ENCODE measurements around the gene MAN1A1. TPM values are rescaled to one million over a fixed set of nuclear protein-coding genes. Genes with fewer than 3 reads are reported as not detected.
"Not testable (repeated sequence)": the region's sequence is repeated elsewhere in the genome, so short reads cannot be mapped to it uniquely, and the experiment has no call there.

Gene MAN1A1
- total RNA-seq, 1 donor from 2014 or later: 17.7 TPM

DNA sequence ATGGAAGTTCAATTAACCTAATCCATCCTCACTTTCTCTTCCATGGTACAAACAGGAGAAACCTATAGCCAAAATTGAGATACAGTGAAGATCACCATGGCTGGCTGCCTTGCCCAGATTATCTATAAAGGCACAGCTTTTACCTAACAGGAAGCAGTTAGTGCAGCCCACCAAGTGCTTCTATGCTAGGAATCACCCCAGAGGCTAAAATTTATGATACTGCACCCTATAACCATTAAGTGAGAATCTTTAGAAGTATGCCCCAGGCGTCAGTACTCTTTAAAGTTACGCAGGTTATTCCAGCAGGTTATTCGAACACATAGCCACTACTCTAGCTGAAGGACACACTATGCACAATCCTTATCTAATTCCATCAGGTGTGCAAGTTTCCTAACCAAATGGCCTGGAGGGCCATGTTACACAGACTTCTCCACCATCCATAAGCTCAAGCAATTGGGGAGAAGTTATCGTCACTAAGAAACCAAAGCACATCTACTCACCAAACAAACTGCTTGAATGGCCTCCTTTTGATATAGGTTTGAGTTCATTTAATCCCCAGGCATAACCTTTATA, 43.1 kb downstream of the MAN1A1 start:
- no peak for DNase-seq (ENCODE audit: low read depth)

DNA sequence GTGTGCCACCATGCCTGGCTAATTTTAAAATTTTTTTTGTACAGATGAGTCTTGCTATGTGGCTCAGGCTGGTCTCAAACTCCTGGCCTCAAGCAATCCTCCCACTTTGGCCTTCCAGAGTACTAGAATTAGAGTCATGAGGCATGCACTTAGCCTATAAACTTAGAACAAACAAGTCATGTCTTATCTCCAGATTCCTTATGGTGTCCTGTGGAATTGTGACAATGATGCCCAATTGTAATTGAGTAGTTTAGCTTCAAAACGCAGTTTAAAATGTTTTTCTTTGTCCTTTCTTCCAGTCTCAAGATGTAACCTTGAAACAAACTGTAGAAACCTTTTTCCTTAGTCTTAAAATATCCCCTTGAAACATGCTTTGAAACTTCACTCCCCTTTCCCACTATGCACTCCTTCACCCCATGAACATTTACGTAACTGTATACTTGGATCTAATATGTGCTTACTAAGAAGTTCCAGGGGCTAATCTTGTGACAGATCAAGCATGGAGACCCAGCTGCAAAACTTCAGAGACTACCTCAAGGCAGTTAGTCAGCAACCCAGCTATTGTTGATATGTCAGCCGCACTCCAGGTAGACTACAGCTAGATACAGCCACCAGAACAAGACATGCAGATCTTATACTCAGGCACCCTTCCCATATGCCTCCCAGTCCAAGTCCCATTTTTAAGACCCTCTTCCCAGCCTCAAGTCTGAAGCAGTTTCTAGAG, 46.2 kb downstream of the MAN1A1 start:
- no peak for DNase-seq (ENCODE audit: low read depth)

DNA sequence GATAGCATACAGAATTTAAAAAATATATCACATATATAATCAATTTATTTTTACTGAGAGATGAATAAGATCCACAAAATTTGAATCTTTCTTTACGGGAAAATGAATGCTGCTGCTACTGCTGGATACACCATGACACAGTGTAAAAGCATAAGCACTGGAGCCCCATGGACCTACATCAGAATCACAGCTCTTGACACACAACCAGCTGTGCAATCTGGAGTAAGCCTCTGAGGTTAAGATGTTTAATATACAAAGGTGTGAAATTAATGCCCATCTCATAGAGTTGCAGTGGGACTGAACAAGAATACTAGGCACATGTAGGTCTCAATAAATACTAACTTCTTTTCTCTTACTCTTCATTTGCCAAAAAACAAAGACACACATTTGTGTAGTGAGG, 48.1 kb downstream of the MAN1A1 start:
- no peak for DNase-seq (ENCODE audit: low read depth)

DNA sequence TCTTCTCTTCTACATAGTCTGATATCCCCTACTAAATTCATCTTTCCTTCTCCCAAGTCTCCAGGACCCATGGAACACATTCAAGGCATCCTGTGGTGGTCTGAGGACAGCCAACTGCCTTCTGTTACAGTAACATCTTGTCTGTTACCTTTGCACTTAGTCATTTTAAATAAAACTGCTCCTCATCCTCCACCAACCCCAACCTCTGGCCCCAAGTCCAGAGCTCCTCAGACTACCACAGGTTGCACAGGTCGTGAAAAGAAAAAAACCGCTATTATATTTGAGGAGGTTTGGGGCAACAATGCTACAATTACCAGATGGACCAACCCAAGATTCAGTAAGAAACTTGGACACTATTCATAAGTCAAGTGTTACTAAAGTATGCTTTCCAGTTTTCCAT, 49.9 kb downstream of the MAN1A1 start:
- no peak for DNase-seq (ENCODE audit: low read depth)

DNA sequence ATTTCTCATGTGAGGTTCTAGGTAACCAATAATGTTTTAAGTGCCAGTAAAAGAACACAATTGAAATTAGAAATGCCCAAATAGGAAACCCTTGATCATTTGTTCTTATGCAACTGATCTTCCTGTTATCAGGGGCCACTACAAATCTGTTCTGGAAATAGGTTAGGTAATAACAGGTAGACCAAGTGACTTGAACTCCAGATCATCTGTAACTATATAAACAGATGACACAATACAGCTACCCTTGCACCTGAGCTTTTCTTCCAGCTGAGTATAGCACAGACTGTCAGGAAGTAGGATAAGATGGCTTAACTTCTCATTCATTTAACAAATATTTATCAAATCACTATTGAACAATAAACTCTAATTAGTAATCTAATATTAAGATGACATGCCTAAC, 52.5 kb downstream of the MAN1A1 start:
- no peak for DNase-seq (ENCODE audit: low read depth)

DNA sequence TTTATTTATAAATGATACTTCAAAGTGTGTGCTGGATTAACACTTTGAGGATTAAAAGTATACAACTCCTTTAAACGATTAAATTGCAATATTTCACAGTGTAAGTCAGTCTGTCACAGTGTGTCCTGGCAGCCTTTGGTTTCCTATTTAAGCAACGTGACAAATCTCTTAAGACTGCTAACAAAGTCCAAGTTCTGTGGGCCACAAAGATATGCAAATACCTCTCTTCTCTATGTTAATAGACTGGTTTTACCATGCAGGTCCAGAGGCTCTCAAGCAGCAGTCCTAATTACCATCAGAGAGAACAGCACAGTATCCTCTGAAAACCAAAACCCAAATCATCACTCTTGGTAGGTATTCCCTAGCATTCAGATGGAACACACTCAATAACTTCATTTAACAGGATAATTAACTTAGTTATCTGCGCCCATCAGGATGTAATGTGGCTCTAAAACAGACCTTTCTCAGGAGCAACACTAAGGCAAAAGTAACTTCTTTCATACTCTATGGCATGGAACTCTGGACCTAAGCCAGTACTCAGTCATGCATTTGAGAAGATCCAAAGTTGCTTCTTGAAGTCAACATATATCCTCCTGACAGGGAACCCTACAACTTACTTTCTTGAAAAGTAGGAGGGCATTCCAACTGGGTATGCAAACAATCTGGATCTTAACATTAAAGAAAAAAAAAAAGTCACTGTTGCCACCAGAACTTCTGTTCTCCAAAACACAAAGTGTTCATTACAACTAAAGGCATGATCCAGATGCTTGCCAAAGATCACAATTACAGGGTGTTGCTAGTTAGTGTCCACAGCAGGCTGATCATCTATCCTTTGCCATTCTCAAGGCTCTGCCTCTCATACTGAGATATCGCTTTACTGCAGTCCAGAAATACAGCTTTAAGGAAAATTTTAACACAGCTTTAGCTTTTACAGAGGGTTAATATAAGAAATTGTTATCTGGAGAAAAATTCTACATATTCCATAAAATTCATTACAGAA, 53.2 kb downstream of the MAN1A1 start:
- no peak for DNase-seq (ENCODE audit: low read depth)

DNA sequence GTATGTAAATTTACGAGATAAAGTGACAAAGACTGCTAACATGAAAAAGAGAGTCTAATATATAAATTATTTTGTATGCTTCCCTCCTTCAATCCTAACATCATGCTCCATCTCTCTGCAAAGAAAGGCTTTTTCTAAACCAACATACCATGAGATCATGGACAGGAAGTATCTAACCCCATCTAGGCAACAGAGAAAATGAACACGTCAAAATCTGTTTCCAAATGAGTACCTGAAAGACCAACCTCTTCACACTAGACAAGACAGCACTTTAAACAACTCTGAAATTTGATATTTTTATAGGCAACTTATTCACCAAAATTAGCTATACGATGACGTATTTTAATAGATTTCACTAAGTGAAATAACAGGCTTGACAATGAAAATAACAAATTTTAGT, 54.6 kb downstream of the MAN1A1 start:
- no peak for DNase-seq (ENCODE audit: low read depth)

DNA sequence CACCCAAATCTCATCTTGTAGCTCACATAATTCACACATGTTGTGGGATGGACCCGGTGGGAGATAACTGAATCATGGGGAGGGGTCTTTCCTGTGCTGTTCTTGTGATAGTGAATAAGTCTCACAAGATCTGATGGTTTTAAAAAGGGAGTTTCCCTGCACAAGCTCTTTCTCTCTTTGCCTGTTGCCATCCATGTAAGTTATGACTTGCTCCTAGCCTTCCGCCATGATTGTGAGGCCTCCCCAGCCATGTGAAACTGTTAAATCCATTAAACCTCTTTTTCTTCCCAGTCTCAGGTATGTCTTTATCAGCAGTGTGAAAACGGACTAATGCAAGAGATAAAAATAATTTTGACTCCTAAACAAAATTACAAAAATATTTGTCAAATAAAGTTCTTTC, 58.5 kb downstream of the MAN1A1 start:
- not testable (repeated sequence) for DNase-seq (ENCODE audit: low read depth)

DNA sequence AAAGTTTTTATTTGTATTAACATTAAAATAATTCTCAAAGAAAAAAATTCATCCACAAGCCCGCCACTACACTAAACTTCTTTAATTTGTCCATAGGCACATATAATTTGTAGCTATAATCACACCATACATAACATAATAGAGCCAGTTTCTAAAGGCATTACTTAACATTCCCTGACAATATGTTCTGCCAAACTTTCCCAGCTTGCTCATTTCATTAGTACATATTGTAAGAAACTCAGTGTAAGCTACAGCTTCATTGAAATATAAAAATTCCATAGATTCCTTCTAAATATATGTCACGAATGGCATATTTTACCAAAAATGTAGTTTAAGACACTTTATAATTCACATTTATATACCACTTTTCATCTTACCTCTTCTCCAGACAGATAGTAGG, 59.3 kb downstream of the MAN1A1 start:
- DNase-seq (ENCODE audit: low read depth): no peak

DNA sequence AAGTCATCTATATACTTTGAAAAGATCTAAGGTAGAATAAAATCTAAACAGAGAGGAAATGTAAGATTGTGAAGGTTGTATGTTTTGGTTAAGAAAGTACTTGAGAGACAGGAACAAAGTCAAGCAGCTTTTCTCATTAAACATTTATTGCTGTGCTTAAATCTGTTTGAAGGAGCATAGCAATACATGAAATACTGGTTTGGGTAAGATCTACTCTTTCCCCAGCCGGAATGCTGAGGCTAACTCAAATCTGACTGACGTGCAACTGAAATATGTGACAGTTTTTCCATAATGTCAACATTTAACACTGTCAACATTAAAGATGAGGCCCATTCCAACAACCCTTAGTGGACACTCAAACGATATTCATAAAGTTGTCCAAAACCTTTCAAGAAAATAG, 59.9 kb downstream of the MAN1A1 start:
- no peak for DNase-seq (ENCODE audit: low read depth)

DNA sequence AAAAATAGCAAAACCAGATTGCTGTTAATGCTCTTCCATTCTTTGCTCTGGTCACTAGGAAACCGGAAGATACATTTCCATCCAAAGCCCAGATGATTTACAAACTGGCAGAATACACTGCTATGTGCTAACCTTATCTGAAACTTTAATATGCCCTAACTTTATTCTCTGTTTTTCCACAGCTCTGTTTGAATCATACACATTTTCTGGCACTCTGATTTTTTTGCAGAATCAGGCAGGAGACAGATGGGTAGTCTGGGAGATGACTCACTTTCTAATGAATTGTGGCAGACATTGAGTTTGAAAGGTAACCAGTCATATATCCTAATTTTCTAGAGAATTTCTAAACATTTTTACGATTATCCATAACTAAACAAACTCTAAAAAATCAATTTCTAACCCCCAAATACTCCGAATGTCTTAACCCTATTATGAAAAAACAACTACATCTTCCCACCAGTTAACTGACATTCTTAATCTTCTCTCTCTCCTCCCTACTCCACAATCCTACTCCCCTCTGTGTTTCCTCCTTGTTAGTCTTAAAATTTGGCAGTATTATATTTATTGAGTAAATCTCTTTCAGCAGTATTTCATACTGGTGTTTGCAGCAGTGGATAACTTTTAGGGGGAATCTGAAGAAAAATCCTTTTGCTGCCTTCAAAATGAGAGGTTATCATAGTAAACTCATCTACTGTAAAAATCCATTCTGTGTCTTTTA, 63.5 kb downstream of the MAN1A1 start:
- no peak for DNase-seq (ENCODE audit: low read depth)

DNA sequence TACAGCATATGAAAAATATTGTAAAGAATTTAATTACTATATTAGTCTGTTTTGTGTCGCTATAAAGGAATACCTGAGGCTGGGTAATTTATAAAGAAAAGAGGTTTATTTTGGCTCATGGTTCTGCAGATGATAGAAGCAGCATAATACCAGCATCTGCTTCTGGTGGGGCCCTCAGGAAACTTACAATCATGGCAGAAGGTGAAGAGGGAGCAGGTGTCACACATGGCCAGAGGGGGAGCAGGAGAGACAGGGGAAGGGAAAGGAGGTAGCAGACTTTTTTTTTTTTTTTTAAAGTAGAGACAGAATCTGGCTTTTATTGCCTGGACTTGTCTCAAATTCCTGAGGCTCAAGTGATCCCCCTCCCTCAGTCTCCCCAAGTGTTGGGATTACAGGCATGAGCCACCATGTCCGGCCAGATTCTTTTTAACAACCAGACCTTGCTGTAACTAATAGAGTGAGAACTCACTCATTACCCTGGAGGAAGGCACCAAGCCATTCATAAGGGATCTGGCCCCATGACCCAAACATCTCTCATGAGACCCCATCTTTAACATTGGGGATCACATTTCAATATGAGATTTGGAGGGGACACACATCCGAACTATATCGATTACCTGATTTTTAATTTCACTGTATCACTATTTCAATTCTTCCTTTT, 64.6 kb downstream of the MAN1A1 start:
- DNase-seq (ENCODE audit: low read depth): no peak

DNA sequence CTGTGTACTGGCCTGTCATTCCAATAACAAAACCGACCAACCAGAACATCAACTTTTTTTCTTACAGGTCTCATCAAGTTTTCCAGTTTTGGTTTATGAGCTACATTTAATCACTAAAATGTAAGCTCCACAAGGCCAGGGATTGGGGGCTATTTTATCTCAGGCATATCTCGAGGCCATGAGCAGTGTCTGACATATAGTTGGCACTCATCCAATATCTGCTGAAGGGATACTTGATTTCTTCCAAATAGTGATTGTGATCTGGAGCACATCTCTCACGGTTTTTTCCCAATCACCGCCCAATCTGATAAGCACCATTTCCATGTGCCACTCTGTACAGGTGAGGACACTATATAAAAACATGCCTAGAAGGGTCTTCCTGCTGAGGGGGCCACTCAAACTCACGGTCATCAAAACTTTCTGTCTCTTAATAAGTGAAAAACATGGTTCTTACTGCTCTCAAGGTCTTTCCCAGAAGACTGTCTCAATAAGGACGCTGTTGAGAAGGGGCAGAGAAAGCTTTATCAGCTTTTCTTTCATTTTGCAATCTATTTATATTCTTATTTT, 65.5 kb downstream of the MAN1A1 start:
- no peak for DNase-seq (ENCODE audit: low read depth)

DNA sequence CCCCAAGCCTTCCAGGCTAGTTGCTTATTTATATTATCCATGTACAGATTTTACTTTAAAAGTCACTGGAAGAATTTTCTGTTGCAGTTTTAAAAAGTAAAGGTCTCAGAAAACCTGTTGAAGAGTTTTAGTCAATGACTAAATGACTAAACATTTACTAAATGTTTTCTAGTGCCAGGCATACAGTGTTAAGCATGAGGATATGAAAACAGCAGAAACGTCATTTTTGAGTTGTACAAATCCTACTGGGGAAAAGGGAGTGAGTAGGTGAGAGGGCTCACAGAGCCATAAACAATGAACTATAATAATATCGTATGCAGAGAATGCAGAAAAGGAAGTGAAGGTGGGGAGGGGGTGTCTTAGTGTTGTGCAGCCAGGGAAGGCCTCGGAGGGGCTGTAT, 66.3 kb downstream of the MAN1A1 start:
- no peak for DNase-seq (ENCODE audit: low read depth)

DNA sequence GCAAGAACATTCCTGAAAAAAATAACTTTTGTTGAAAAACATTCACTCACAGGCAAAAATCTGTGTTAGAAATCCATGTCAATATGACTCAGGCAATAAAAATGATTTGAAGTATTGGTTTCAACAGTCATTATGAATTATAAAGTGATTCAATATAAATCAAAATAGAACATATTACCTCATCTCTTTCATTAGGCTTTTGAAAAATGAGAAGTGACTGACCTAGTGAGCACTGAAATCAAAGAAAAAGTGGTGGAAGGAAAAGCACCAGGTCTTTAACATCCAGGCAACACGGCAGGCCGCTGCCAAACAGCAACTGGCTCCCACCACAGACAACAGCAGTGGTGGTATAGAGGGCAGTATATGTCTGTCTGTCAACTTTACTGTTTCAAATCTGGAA, 68.9 kb downstream of the MAN1A1 start:
- DNase-seq (ENCODE audit: low read depth): no peak

DNA sequence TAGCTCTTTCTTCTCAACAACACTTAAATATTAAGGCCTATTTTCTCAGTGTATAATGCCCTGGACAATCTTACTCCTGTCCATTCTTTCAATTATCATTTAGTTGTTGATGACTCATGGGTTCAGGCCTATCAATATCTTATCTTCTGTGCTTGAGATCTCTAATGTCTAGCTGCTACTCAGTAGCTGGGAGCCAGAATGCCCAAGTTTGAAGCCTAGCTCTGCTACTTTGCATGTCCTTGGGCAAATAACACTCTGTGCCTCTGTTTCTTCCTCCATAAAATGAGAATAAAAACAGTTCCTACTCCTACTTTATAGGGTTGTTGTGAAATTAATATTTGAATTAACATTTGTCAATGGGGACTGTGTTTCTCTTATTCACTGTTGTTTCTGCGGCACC, 69.5 kb downstream of the MAN1A1 start:
- DNase-seq (ENCODE audit: low read depth): no peak

DNA sequence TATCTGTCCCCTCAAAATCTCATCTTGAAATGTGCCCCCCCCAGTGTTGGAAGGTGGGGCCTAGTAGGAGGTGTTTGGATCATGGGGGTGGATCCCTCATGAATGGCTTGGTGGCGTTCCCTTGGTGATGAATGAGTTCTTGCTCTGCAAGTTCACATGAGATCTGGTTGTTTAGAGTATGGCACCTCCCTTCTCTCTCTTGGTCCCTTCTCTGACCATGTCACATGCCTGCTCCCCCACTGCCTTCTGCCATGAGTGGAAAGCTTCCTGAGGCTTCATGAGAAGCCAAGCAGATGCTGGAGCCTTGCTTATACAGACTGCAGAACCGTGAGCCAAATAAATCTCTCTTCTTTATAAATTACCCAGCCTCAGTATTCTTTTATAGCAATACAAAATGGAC, 70.9 kb downstream of the MAN1A1 start:
- DNase-seq (ENCODE audit: low read depth): no peak

DNA sequence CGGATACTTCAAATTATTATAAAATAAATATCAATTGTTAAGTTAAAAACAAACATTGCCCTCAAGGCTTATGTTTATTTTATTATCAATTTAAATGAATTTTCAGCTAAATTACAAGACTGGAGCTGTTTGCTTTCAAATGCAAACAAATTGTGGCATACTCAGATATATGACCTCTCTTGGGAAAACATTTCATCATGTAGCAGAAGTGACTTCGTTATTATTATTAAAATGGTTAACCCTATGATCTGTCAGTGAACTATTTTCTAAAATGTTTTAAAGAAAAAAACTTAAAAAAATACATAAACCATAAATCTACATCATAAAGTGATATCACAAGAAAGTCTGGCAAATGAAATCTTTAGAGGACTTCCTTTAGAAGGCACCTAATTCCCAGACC, 72.5 kb downstream of the MAN1A1 start:
- DNase-seq (ENCODE audit: low read depth): no peak

DNA sequence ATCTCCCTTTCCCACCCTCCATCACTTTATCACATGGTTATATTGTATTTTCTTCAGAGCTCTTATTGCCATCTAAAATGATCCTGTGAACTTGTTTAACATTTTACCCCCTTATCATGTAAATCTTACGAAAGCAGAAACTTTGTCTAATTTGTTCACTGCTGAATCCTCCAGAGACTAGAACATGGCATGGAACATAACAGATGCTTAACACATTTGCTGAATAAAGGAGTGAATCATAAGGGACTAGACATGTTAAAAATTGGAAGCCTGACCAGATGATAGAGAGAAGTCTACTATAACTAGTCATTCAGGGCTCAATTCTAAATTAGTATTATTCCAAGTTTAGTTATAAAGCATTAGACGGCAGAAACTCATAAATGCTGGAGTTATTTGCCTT, 73.3 kb downstream of the MAN1A1 start:
- no peak for DNase-seq (ENCODE audit: low read depth)

DNA sequence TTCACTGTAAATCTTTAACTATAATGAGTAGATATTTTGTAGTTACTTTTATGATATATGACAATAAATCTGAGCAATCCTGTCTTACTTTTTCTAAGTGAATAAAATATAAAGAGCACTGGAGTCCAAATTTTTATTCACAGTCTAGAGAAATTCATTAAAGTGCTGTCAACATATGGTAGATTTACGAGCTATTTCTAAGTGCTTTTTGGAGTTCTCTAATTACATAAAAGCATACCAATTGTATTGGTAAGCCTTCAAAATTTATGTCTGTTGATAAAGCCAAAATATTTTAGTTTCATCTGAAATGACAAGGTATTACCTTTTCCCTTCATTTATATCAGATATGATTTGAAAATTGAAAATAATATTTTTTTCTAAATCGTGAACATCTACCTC, 75.4 kb downstream of the MAN1A1 start:
- no peak for DNase-seq (ENCODE audit: low read depth)
